GM12865 (cell line): ENCODE results near the gene ZNF318.
"Not testable (repeated sequence)": the region's sequence is repeated elsewhere in the genome, so short reads cannot be mapped to it uniquely, and the experiment has no call there.

Source experiments
- DNase-seq: peaks from one replicate; pipeline ENCODE4 v3.0.0; 2010; ENCODE audit warnings: low read depth
- H3K4me3 ChIP-seq: 2 replicates; pipeline ENCODE4 v1.5.1; 2011; ENCODE audit warnings: mild to moderate bottlenecking, low read depth, low read length, control low read depth
- CTCF ChIP-seq: IDR thresholded peaks from 2 replicates; pipeline ENCODE4 v1.5.1; 2011; ENCODE audit warnings: low read length, control low read depth, low read depth, inconsistent platforms; ENCODE audit not compliant: insufficient read depth; ENCODE audit errors: missing control alignments

Gene ZNF318

GRCh38 chr6:43304882-43305281 lies 64.6 kb downstream of the ZNF318 start:
- no peak overlapping the region for H3K4me3 ChIP-seq
- no peak for DNase-seq
- TF ChIP-seq CTCF: no peak

GRCh38 chr6:43304361-43304760 lies 65.1 kb downstream of the ZNF318 start:
- no peak for DNase-seq
- no peak overlapping the region for H3K4me3 ChIP-seq
- TF ChIP-seq CTCF: no peak

GRCh38 chr6:43303751-43304331 lies 65.6 kb downstream of the ZNF318 start:
- TF ChIP-seq CTCF: no peak
- no peak overlapping the region for H3K4me3 ChIP-seq
- no peak for DNase-seq

GRCh38 chr6:43303006-43303405 lies 66.4 kb downstream of the ZNF318 start:
- not testable (repeated sequence) for H3K4me3 ChIP-seq, DNase-seq

- no peak for TF ChIP-seq CTCF
- no peak overlapping the region for H3K4me3 ChIP-seq
- no peak for DNase-seq
These were observed 67.3 kb downstream of the ZNF318 start for GRCh38 chr6:43302126-43302525.

GRCh38 chr6:43301081-43301870 lies 68.2 kb downstream of the ZNF318 start:
- H3K4me3 ChIP-seq: no peak overlapping the region
- no peak for DNase-seq
- no peak for TF ChIP-seq CTCF

- no peak overlapping the region for H3K4me3 ChIP-seq
- DNase-seq: no peak
These were observed 69.8 kb downstream of the ZNF318 start for GRCh38 chr6:43299338-43300293.

More at GRCh38 chr6:43299338-43300293, 69.8 kb downstream of the ZNF318 start:
- no peak for TF ChIP-seq CTCF
